HEK293 (cell line): Measurements from ENCODE around the gene CHN2.

Experiments
- CTCF ChIA-PET: fragments of 350-600 bp; formaldehyde crosslinking; extraction: SDS; loops from one replicate; lab custom pipeline; 2021; ENCODE audit warnings: antibody characterized with exemption; lab: Yijun Ruan, JAX
- POLR2A ChIA-PET: fragments of 300-600 bp; formaldehyde crosslinking; extraction: SDS; loops from one replicate; lab custom pipeline; 2020; ENCODE audit warnings: antibody characterized with exemption, inconsistent platforms; lab: Yijun Ruan, JAX
- H3K27ac ChIP-seq: fragments of 200-500 bp; sonication (Bioruptor generic); 2 replicates; pipeline ENCODE4 v1.5.1; 2014; ENCODE audit warnings: low read depth, low read length, control low read depth, inconsistent platforms; ENCODE audit errors: extremely low read depth
- H3K36me3 ChIP-seq, 2 experiments: fragments of 200-500 bp in 1 of 2; sonication (Bioruptor generic) in 1 of 2; 1 replicate in 1 of 2; 2 replicates in 1 of 2; pipeline ENCODE4 v1.5.1; 2014 to 2017; ENCODE audit warnings: inconsistent platforms in 2 of 2, low read length in 2 of 2; ENCODE audit not compliant: control insufficient read depth in 2 of 2, insufficient read depth in 1 of 2
- H3K4me1 ChIP-seq: fragments of 200-500 bp; sonication (Bioruptor generic); 2 replicates; pipeline ENCODE4 v1.5.1; 2014; ENCODE audit warnings: mild to moderate bottlenecking, low read length, inconsistent platforms; ENCODE audit not compliant: control insufficient read depth, insufficient read depth
- H3K4me3 ChIP-seq: 2 replicates; pipeline ENCODE4 v1.5.1; 2011; ENCODE audit warnings: low read depth, mild to moderate bottlenecking, control low read depth, low read length, moderate library complexity
- H3K9me3 ChIP-seq: fragments of 200-500 bp; sonication (Bioruptor generic); 2 replicates; pipeline ENCODE4 v1.5.1; 2014; ENCODE audit warnings: low read depth, low read length, inconsistent platforms; ENCODE audit not compliant: control insufficient read depth, insufficient read depth
- GLIS1 ChIP-seq: fragments of 450-650 bp; formaldehyde crosslinking; IDR thresholded peaks from 2 replicates; pipeline ENCODE4 v1.5.1; 2016; ENCODE audit warnings: missing biosample characterization, missing genetic modification characterization
- PATZ1 ChIP-seq: fragments of 450-650 bp; formaldehyde crosslinking; IDR thresholded peaks from 2 replicates; pipeline ENCODE4 v1.5.1; 2016; ENCODE audit warnings: missing biosample characterization, missing genetic modification characterization
- PRDM6 ChIP-seq: fragments of 450-650 bp; formaldehyde crosslinking; IDR thresholded peaks from 2 replicates; pipeline ENCODE4 v1.5.1; 2017; ENCODE audit warnings: missing biosample characterization, missing genetic modification characterization
- SALL2 ChIP-seq: fragments of 450-650 bp; formaldehyde crosslinking; IDR thresholded peaks from 2 replicates; pipeline ENCODE4 v1.5.0; 2017; ENCODE audit warnings: missing biosample characterization, mild to moderate bottlenecking, missing genetic modification characterization, borderline replicate concordance
- SETDB1 ChIP-seq: IDR thresholded peaks from one replicate; pipeline ENCODE4 v1.6.1; 2017; ENCODE audit warnings: mild to moderate bottlenecking, low read length, moderate library complexity, mixed read lengths; ENCODE audit not compliant: insufficient read length
- TCF7L2 ChIP-seq: IDR thresholded peaks from 2 replicates; pipeline ENCODE4 v1.6.1; 2011; ENCODE audit warnings: low read depth, mild to moderate bottlenecking, inconsistent platforms, low read length, moderate library complexity, borderline replicate concordance
- TRIM28 ChIP-seq: IDR thresholded peaks from 2 replicates; pipeline ENCODE4 v1.6.1; 2011; ENCODE audit warnings: low read length, control low read depth, borderline replicate concordance
- ZBTB26 ChIP-seq: fragments of 450-650 bp; formaldehyde crosslinking; optimal IDR thresholded peaks from 2 replicates; pipeline ENCODE3; 2016; ENCODE audit warnings: missing biosample characterization, mild to moderate bottlenecking, missing genetic modification characterization
- ZFP69B ChIP-seq: fragments of 450-650 bp; formaldehyde crosslinking; IDR thresholded peaks from 2 replicates; pipeline ENCODE4 v1.5.1; 2016; ENCODE audit warnings: missing biosample characterization, missing genetic modification characterization
- ZNF114 ChIP-seq: fragments of 450-650 bp; formaldehyde crosslinking; IDR thresholded peaks from 2 replicates; pipeline ENCODE4 v1.5.0; 2017; ENCODE audit warnings: missing biosample characterization, missing genetic modification characterization
- ZNF146 ChIP-seq: fragments of 450-650 bp; formaldehyde crosslinking; IDR thresholded peaks from 2 replicates; pipeline ENCODE4 v1.5.1; 2016; ENCODE audit warnings: missing biosample characterization, missing genetic modification characterization
- ZNF184 ChIP-seq: fragments of 450-650 bp; IDR thresholded peaks from 2 replicates; pipeline ENCODE4 v1.5.1; 2018; ENCODE audit warnings: missing biosample characterization, mild to moderate bottlenecking, missing genetic modification characterization
- ZNF2 ChIP-seq: fragments of 450-650 bp; formaldehyde crosslinking; IDR thresholded peaks from 2 replicates; pipeline ENCODE4 v1.5.1; 2016; ENCODE audit warnings: missing biosample characterization, missing genetic modification characterization
- ZNF214 ChIP-seq: fragments of 450-650 bp; formaldehyde crosslinking; IDR thresholded peaks from 2 replicates; pipeline ENCODE4 v1.5.1; 2017; ENCODE audit warnings: missing biosample characterization, mild to moderate bottlenecking, missing genetic modification characterization, borderline replicate concordance
- ZNF239 ChIP-seq: fragments of 450-650 bp; formaldehyde crosslinking; IDR thresholded peaks from 2 replicates; pipeline ENCODE4 v1.5.1; 2016; ENCODE audit warnings: missing biosample characterization, missing genetic modification characterization
- ZNF248 ChIP-seq: fragments of 450-650 bp; formaldehyde crosslinking; IDR thresholded peaks from 2 replicates; pipeline ENCODE4 v1.5.1; 2017; ENCODE audit warnings: missing biosample characterization, missing genetic modification characterization
- ZNF292 ChIP-seq: fragments of 450-650 bp; formaldehyde crosslinking; IDR thresholded peaks from 2 replicates; pipeline ENCODE4 v1.5.1; 2016; ENCODE audit warnings: low read depth, missing biosample characterization, missing genetic modification characterization, borderline replicate concordance
- ZNF341 ChIP-seq: fragments of 450-650 bp; formaldehyde crosslinking; IDR thresholded peaks from 2 replicates; pipeline ENCODE4; 2016; ENCODE audit warnings: low read depth, missing biosample characterization, missing genetic modification characterization
- ZNF426 ChIP-seq: fragments of 450-650 bp; formaldehyde crosslinking; IDR thresholded peaks from 2 replicates; pipeline ENCODE4 v1.5.1; 2017; ENCODE audit warnings: missing biosample characterization, missing genetic modification characterization, mild to moderate bottlenecking, inconsistent platforms, moderate library complexity
- ZNF48 ChIP-seq: fragments of 450-650 bp; formaldehyde crosslinking; IDR thresholded peaks from 2 replicates; pipeline ENCODE4 v1.5.1; 2016; ENCODE audit warnings: missing biosample characterization, missing genetic modification characterization
- ZNF518A ChIP-seq: fragments of 450-650 bp; formaldehyde crosslinking; conservative IDR thresholded peaks from 2 replicates; pipeline ENCODE4 v1.5.1; 2016; ENCODE audit warnings: low read depth, missing biosample characterization, missing genetic modification characterization
- ZNF555 ChIP-seq: fragments of 450-650 bp; formaldehyde crosslinking; conservative IDR thresholded peaks from 2 replicates; pipeline ENCODE4 v1.5.1; 2017; ENCODE audit warnings: missing biosample characterization, mild to moderate bottlenecking, missing genetic modification characterization, inconsistent platforms
- ZNF561 ChIP-seq: fragments of 450-650 bp; IDR thresholded peaks from 2 replicates; pipeline ENCODE4 v1.5.1; 2018; ENCODE audit warnings: missing biosample characterization, missing genetic modification characterization, borderline replicate concordance
- ZNF624 ChIP-seq: fragments of 450-650 bp; formaldehyde crosslinking; IDR thresholded peaks from 2 replicates; pipeline ENCODE4 v1.5.1; 2017; ENCODE audit warnings: missing biosample characterization, missing genetic modification characterization
- ZNF629 ChIP-seq: fragments of 450-650 bp; formaldehyde crosslinking; IDR thresholded peaks from 2 replicates; pipeline ENCODE4 v1.5.1; 2017; ENCODE audit warnings: missing biosample characterization, missing genetic modification characterization
- ZNF654 ChIP-seq: fragments of 450-650 bp; formaldehyde crosslinking; IDR thresholded peaks from 2 replicates; pipeline ENCODE4 v1.5.1; 2016; ENCODE audit warnings: low read depth, missing biosample characterization, missing genetic modification characterization
- ZNF777 ChIP-seq: fragments of 450-650 bp; formaldehyde crosslinking; IDR thresholded peaks from 2 replicates; pipeline ENCODE4 v1.5.1; 2017; ENCODE audit warnings: missing biosample characterization, missing genetic modification characterization, borderline replicate concordance

Gene CHN2

GRCh38 chr7:29350351-29350750 is 155.8 kb downstream of the CHN2 start (continued):
- TF ChIP-seq ZBTB26 = no peak
- no peak for TF ChIP-seq ZNF561 (tag by site-specific recombination)
- TF ChIP-seq ZNF146 (tag by site-specific recombination) = no peak
- TF ChIP-seq SALL2 (tag by site-specific recombination) = no peak
- TF ChIP-seq ZNF341 (tag by site-specific recombination) = no peak
- peak; percentile 39; the same call in 1 of the 2 replicates for TF ChIP-seq TRIM28
- 0 out of 2 replicates have a peak, but pooled peaks have one; percentile 31 for TF ChIP-seq GLIS1
- no peak for TF ChIP-seq ZNF239
- no peak for TF ChIP-seq ZNF292 (tag by site-specific recombination)

- no peaks in the 10 kb centered on the region for H3K9me3 ChIP-seq
These were observed 157.5 kb downstream of the CHN2 start for GRCh38 chr7:29352041-29352440.

More at GRCh38 chr7:29352041-29352440, 157.5 kb downstream of the CHN2 start:
- POLR2A ChIA-PET = no interaction called here
- H3K27ac ChIP-seq = no peak overlapping the region
- CTCF ChIA-PET = interaction anchor here (1.1 kb wide), 1 partner anchor 163 kb away, joined by 4 read pairs; no protein-coding TSS in a partner anchor
- no peaks in the 10 kb centered on the region; a peak in 1 of 3 replicates for H3K36me3 ChIP-seq
- TF ChIP-seq ZNF184 (tag by site-specific recombination) (no peak), PATZ1 (no peak), PRDM6 (no peak), ZNF624 (tag by site-specific recombination) (no peak), TCF7L2 (no peak), ZFP69B (tag by site-specific recombination) (no peak), ZNF248 (tag by site-specific recombination) (no peak), TRIM28 (no peak), ZNF518A (no peak), ZNF629 (no peak), ZNF777 (tag by site-specific recombination) (no peak), ZNF2 (tag by site-specific recombination) (no peak), ZNF114 (tag by site-specific recombination) (no peak), ZNF654 (tag by site-specific recombination) (no peak), ZNF426 (tag by site-specific recombination) (no peak), SETDB1 (no peak), ZNF555 (tag by site-specific recombination) (no peak), ZNF48 (tag by site-specific recombination) (no peak), ZNF214 (no peak)
- no peak overlapping the region for H3K4me3 ChIP-seq
- peaks cover 9% of the 10 kb centered on the region for H3K4me1 ChIP-seq
